8988T (cell line): Measurements from ENCODE around the gene NSD2.
"Not testable (repeated sequence)": the region's sequence is repeated elsewhere in the genome, so short reads cannot be mapped to it uniquely, and the experiment has no call there.

Experiments
- DNase-seq: peaks from one replicate; pipeline ENCODE4 v3.0.0; 2011

The NSD2 gene

GRCh38 chr4:1900624-1901023 lies 29.4 kb downstream of the NSD2 start:
- no peak for DNase-seq

GRCh38 chr4:1901127-1901526 lies 29.9 kb downstream of the NSD2 start:
- DNase-seq = no peak

- no peak for DNase-seq
Measured at GRCh38 chr4:1902243-1902642, 31.1 kb downstream of the NSD2 start.

- DNase-seq = no peak
Measured at GRCh38 chr4:1903035-1903434, 31.8 kb downstream of the NSD2 start.

- no peak for DNase-seq
Measured at GRCh38 chr4:1904042-1904441, 32.8 kb downstream of the NSD2 start.

- no peak for DNase-seq
Measured at GRCh38 chr4:1907848-1908525, 36.8 kb downstream of the NSD2 start.

- DNase-seq = not testable (repeated sequence)
Measured at GRCh38 chr4:1909696-1910095, 38.5 kb downstream of the NSD2 start.

- DNase-seq = no peak
Measured at GRCh38 chr4:1910643-1911042, 39.5 kb downstream of the NSD2 start.

GRCh38 chr4:1911316-1911715 lies 40.1 kb downstream of the NSD2 start:
- DNase-seq = not testable (repeated sequence)

GRCh38 chr4:1922821-1923220 lies 51.6 kb downstream of the NSD2 start:
- DNase-seq = no peak

GRCh38 chr4:1927675-1928074 lies 56.5 kb downstream of the NSD2 start:
- no peak for DNase-seq

- DNase-seq = no peak
Measured at GRCh38 chr4:1928356-1929239, 57.4 kb downstream of the NSD2 start.

- no peak for DNase-seq
Measured at GRCh38 chr4:1932736-1933135, 61.5 kb downstream of the NSD2 start.

- no peak for DNase-seq
Measured at GRCh38 chr4:1933700-1934099, 62.5 kb downstream of the NSD2 start.

GRCh38 chr4:1937550-1937949 lies 66.4 kb downstream of the NSD2 start:
- no peak for DNase-seq

- DNase-seq = no peak
Measured at GRCh38 chr4:1938027-1938426, 66.8 kb downstream of the NSD2 start.

GRCh38 chr4:1939664-1940509 lies 68.7 kb downstream of the NSD2 start:
- DNase-seq = no peak

- no peak for DNase-seq
Measured at GRCh38 chr4:1940566-1940965, 69.4 kb downstream of the NSD2 start.

- DNase-seq = no peak
Measured at GRCh38 chr4:1943928-1944327, 72.7 kb downstream of the NSD2 start.

GRCh38 chr4:1945124-1945895 lies 74.1 kb downstream of the NSD2 start:
- DNase-seq = no peak

- DNase-seq = no peak
Measured at GRCh38 chr4:1945912-1946311, 74.7 kb downstream of the NSD2 start.

GRCh38 chr4:1948232-1948631 lies 77.0 kb downstream of the NSD2 start:
- no peak for DNase-seq
